ENCODE data around the gene C6orf141. TPM values are rescaled to one million over a fixed set of nuclear protein-coding genes. Genes with fewer than 3 reads are reported as not detected.

Gene C6orf141
- total RNA-seq, 2 donors from 2014 or later, result 11.4 to 20.8 TPM

GRCh38 chr6:49553384-49553783 lies 2.9 kb downstream of the C6orf141 start:
- H3K4me1 ChIP-seq, result peaks cover 26% of the 10 kb centered on the region
- TF ChIP-seq, protein P1, sequence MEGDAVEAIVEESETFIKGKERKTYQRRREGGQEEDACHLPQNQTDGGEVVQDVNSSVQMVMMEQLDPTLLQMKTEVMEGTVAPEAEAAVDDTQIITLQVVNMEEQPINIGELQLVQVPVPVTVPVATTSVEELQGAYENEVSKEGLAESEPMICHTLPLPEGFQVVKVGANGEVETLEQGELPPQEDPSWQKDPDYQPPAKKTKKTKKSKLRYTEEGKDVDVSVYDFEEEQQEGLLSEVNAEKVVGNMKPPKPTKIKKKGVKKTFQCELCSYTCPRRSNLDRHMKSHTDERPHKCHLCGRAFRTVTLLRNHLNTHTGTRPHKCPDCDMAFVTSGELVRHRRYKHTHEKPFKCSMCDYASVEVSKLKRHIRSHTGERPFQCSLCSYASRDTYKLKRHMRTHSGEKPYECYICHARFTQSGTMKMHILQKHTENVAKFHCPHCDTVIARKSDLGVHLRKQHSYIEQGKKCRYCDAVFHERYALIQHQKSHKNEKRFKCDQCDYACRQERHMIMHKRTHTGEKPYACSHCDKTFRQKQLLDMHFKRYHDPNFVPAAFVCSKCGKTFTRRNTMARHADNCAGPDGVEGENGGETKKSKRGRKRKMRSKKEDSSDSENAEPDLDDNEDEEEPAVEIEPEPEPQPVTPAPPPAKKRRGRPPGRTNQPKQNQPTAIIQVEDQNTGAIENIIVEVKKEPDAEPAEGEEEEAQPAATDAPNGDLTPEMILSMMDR (IDR thresholded peaks at IDR 0.05), result no peak
- TF ChIP-seq POLR2A (IDR thresholded peaks at IDR 0.05), result no peak
- H3K27ac ChIP-seq, result peak overlapping the region in 3 of 4 donors; percentile 30 to 61 (median 43)
- no peak overlapping the region for H3K4me3 ChIP-seq
- no peak for ATAC-seq
- peaks cover 0 to 6% of the 10 kb centered on the region in 2 donors for H3K27me3 ChIP-seq
- H3K36me3 ChIP-seq (replicated peaks in 1 of 2; ENCODE audit: insufficient read depth in 1 of 2, low read depth in 2 of 2), result no peaks in the 10 kb centered on the region
- WGBS, 2 donors, result 25 to 38% methylated on average over 1 of the region's 1 CpG
- intact Hi-C loops (cut with DNase I), result no loop called here
- peak in 1 of 4 donors; percentile 12 for DNase-seq
- H3K9me3 ChIP-seq, result no peaks in the 10 kb centered on the region

DNA sequence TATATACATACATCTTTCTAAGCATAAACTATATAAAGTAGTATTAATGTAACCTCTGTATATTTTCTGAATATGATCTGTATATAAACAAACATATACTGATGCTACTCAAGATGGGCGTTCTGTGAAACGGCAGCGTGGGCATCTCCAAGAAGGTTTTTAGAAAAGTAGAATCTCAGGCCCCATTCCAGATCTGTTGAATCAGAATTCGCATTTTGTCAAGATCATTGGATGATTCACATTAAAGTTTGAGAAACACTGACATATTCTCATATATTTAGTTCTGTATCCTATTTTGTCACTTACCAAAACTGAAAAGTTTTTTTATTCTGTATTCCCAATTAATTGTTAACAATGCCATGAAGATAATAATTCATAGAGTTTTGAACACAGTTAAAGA lies 5.5 kb downstream of the C6orf141 start:
- TF ChIP-seq POLR2A (IDR thresholded peaks at IDR 0.05), result no peak
- TF ChIP-seq, protein P1 (IDR thresholded peaks at IDR 0.05), result no peak
- Histone ChIP-seq H3K4me3 (no peak overlapping the region), H3K27me3 (peaks cover 0 to under 1% of the 10 kb centered on the region in 2 donors), H3K36me3 (replicated peaks in 1 of 2; ENCODE audit: insufficient read depth in 1 of 2, low read depth in 2 of 2) (no peaks in the 10 kb centered on the region), H3K27ac (peak overlapping the region in 3 of 4 donors; percentile 23 to 78 (median 29)), H3K4me1 (peaks cover 16% of the 10 kb centered on the region), H3K9me3 (no peaks in the 10 kb centered on the region)
- intact Hi-C loops (cut with DNase I), result no loop called here
- 47 to 63% methylated on average over 4 of the region's 4 CpGs for WGBS, 2 donors
- ATAC-seq, result no peak
- DNase-seq, result no peak

DNA sequence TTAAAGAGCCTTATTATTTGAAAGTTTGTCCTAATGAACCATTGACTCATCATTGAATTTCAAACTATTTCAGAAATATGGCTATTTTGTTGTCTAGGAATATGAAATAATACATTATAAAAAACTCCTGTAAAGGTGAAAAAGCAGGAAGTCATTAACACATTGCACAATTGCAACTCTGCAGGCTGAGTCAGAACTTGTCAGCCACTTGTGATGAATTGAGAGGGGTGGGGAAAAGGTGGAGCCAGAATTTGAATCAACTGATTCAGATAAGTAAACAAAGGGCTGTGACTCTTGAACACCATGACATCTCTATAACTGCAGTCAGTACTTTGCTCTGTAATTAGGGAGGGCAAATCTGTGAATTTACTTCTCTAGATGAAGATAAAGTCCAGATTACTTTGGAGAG lies 6.0 kb downstream of the C6orf141 start:
- Histone ChIP-seq H3K27ac (peak overlapping the region in 3 of 4 donors; percentile 45 to 78 (median 62)), H3K4me3 (no peak overlapping the region), H3K27me3 (no peaks in the 10 kb centered on the region), H3K36me3 (replicated peaks in 1 of 2; ENCODE audit: insufficient read depth in 1 of 2, low read depth in 2 of 2) (no peaks in the 10 kb centered on the region), H3K4me1 (peaks cover 12% of the 10 kb centered on the region), H3K9me3 (no peaks in the 10 kb centered on the region)
- TF ChIP-seq POLR2A (IDR thresholded peaks at IDR 0.05), result no peak
- TF ChIP-seq, protein P1 (IDR thresholded peaks at IDR 0.05), result no peak
- intact Hi-C loops (cut with DNase I), result no loop called here
- ATAC-seq (peak; percentile 96), DNase-seq (peak; percentile 56 to 87 (median 66))

GRCh38 chr6:49557177-49557576 lies 6.7 kb downstream of the C6orf141 start:
- DNase-seq (no peak), ATAC-seq (no peak)
- no peak overlapping the region for H3K4me3 ChIP-seq
- H3K9me3 ChIP-seq, result no peaks in the 10 kb centered on the region
- peaks cover 7% of the 10 kb centered on the region for H3K4me1 ChIP-seq
- WGBS, 2 donors, result 63 to 87% methylated on average over 3 of the region's 3 CpGs
- peak overlapping the region in 3 of 4 donors; percentile 45 to 78 (median 62) for H3K27ac ChIP-seq
- H3K27me3 ChIP-seq, result no peaks in the 10 kb centered on the region
- intact Hi-C loops (cut with DNase I), result no loop called here
- TF ChIP-seq POLR2A (IDR thresholded peaks at IDR 0.05), result no peak
- TF ChIP-seq, protein P1 (IDR thresholded peaks at IDR 0.05), result no peak
- H3K36me3 ChIP-seq (replicated peaks in 1 of 2; ENCODE audit: insufficient read depth in 1 of 2, low read depth in 2 of 2), result no peaks in the 10 kb centered on the region

DNA sequence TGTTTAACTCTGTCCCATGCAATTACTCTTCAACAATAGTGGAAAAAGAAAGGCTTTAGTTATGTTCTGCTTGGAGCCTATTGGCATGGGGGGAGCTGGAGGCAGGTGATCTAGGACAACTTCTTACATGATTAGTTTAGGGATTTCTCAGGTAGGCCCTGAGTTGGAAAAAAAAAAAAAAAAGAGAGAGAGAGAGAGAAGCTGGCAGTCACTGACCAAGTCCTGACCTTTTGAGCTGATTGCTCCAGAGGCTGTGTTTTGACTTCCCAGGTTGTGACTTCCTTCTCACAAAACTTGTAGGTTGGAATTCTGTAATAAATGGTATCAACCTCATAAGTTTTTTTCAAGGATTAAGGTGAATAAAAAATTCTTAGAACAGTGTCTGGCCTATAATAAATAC lies 7.8 kb downstream of the C6orf141 start:
- Histone ChIP-seq H3K4me3 (no peak overlapping the region), H3K9me3 (no peaks in the 10 kb centered on the region), H3K36me3 (replicated peaks in 1 of 2; ENCODE audit: insufficient read depth in 1 of 2, low read depth in 2 of 2) (no peaks in the 10 kb centered on the region), H3K4me1 (no peaks in the 10 kb centered on the region), H3K27me3 (no peaks in the 10 kb centered on the region), H3K27ac (peak overlapping the region in 1 of 4 donors; percentile 11)
- ATAC-seq (no peak), DNase-seq (no peak)
- intact Hi-C loops (cut with DNase I), result no loop called here
- no peak for TF ChIP-seq POLR2A (IDR thresholded peaks at IDR 0.05)
- TF ChIP-seq, protein P1 (IDR thresholded peaks at IDR 0.05), result no peak
